Natural killer cell (primary cell): Measurements from ENCODE around the gene MYOD1. TPM values are rescaled to one million over a fixed set of nuclear protein-coding genes. Genes with fewer than 3 reads are reported as not detected.

Source experiments
- ATAC-seq, 3 donors: fragments of 150-1000 bp in 2 of 3; fragments of 200-7000 bp in 1 of 3; cut with Tn5 transposase; 1 replicate in 1 of 3; 2 replicates in 2 of 3; pipeline ENCODE4 v1.10.0; 2021; ENCODE audit warnings: mild to moderate bottlenecking in 2 of 3, moderate library complexity in 2 of 3
- DNase-seq, 2 donors: peaks; one replicate each; pipeline versions ENCODE4 v3.0.0 to v3.0.0-alpha.2; 2013 to 2021; ENCODE audit warnings: mixed read lengths in 1 of 2
- H3K27ac ChIP-seq: one replicate; pipeline ENCODE4 v1.5.1; 2013; ENCODE audit warnings: mild to moderate bottlenecking, low read length
- H3K27me3 ChIP-seq: one replicate; pipeline ENCODE4 v1.6.1; 2013; ENCODE audit warnings: low read length; ENCODE audit not compliant: control insufficient read depth, insufficient read depth
- H3K36me3 ChIP-seq: one replicate; pipeline ENCODE4 v1.6.1; 2013; ENCODE audit warnings: low read length; ENCODE audit not compliant: control insufficient read depth, insufficient read depth
- H3K4me1 ChIP-seq: one replicate; pipeline ENCODE4 v1.6.1; 2013; ENCODE audit warnings: low read length; ENCODE audit not compliant: control insufficient read depth, insufficient read depth
- H3K4me3 ChIP-seq: one replicate; pipeline ENCODE4 v1.5.1; 2013; ENCODE audit warnings: low read length
- H3K9me3 ChIP-seq: one replicate; pipeline ENCODE4 v1.6.1; 2013; ENCODE audit warnings: low read length; ENCODE audit not compliant: control insufficient read depth, insufficient read depth
- H3K27ac Mint-ChIP-seq, 2 donors: one replicate each; pipeline ENCODE4 v1.8.0; 2022; ENCODE audit warnings: mild to moderate bottlenecking in 2 of 2, mixed read lengths in 2 of 2, moderate library complexity in 1 of 2
- H3K27me3 Mint-ChIP-seq, 2 donors: one replicate each; pipeline ENCODE4 v1.8.0; 2022; ENCODE audit warnings: low read depth in 2 of 2, mixed read lengths in 2 of 2
- H3K36me3 Mint-ChIP-seq: one replicate; pipeline ENCODE4 v1.8.0; 2022; ENCODE audit warnings: mixed read lengths
- H3K4me1 Mint-ChIP-seq, 2 donors: one replicate each; pipeline ENCODE4 v1.8.0; 2022; ENCODE audit warnings: mixed read lengths in 2 of 2
- H3K4me3 Mint-ChIP-seq: one replicate; pipeline ENCODE4 v1.8.0; 2022; ENCODE audit warnings: mild to moderate bottlenecking, moderate library complexity, mixed read lengths
- H3K9me3 Mint-ChIP-seq, 2 donors: one replicate each; pipeline ENCODE4 v1.8.0; 2022; ENCODE audit warnings: mixed read lengths in 2 of 2
- CTCF ChIP-seq: fragments of 200-600 bp; IDR thresholded peaks from one replicate; pipeline ENCODE4 v1.8.0; 2022; ENCODE audit warnings: antibody characterized with exemption
- WGBS: methylation state at CpG from one replicate; pipeline ENCODE4 v1.1.7; 2013; ENCODE audit warnings: missing lambda C conversion rate; ENCODE audit not compliant: insufficient coverage; 5-methylcytosine and 5-hydroxymethylcytosine counted together
- intact Hi-C: fragments of 100-400 bp; cut with micrococcal nuclease; formaldehyde crosslinking; loops from one replicate; pipeline ENCODE4 v1.14.2; 2022
- total RNA-seq, 4 donors: library from RNA; stranded (reverse); fragments of 120-200 nt in 1 of 4; gene quantifications; one replicate each; pipeline versions ENCODE4 v1.2.3 to v1.2.4, GENCODE V29; 2013 to 2022

The MYOD1 gene
- total RNA-seq, 3 donors from 2014 or later (not counting 1 experiment from before 2014, with no cell fraction given): not detected

GRCh38 chr11:17720796-17721171 lies 1.4 kb downstream of the MYOD1 start:
- Histone ChIP-seq H3K27ac (no peak overlapping the region), H3K4me1 (no peaks in the 10 kb centered on the region), H3K9me3 (no peaks in the 10 kb centered on the region), H3K27me3 (peaks cover 7% of the 10 kb centered on the region), H3K4me3 (no peak overlapping the region), H3K36me3 (no peaks in the 10 kb centered on the region)
- H3K4me3 Mint-ChIP-seq: no peak overlapping the region
- H3K9me3 Mint-ChIP-seq: no peaks in the 10 kb centered on the region
- H3K27me3 Mint-ChIP-seq: peaks cover 24 to 29% of the 10 kb centered on the region in 2 donors
- WGBS: 9% methylated on average over 24 of the region's 24 CpGs
- H3K36me3 Mint-ChIP-seq: no peaks in the 10 kb centered on the region
- TF ChIP-seq CTCF: no peak
- ATAC-seq: no peak
- DNase-seq: no peak
- no peak overlapping the region for H3K27ac Mint-ChIP-seq
- intact Hi-C loops: no loop called here
- H3K4me1 Mint-ChIP-seq: no peaks in the 10 kb centered on the region

DNA sequence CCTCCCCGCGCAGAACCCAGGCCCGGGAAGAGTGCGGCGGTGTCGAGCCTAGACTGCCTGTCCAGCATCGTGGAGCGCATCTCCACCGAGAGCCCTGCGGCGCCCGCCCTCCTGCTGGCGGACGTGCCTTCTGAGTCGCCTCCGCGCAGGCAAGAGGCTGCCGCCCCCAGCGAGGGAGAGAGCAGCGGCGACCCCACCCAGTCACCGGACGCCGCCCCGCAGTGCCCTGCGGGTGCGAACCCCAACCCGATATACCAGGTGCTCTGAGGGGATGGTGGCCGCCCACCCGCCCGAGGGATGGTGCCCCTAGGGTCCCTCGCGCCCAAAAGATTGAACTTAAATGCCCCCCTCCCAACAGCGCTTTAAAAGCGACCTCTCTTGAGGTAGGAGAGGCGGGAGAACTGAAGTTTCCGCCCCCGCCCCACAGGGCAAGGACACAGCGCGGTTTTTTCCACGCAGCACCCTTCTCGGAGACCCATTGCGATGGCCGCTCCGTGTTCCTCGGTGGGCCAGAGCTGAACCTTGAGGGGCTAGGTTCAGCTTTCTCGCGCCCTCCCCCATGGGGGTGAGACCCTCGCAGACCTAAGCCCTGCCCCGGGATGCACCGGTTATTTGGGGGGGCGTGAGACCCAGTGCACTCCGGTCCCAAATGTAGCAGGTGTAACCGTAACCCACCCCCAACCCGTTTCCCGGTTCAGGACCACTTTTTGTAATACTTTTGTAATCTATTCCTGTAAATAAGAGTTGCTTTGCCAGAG lies 2.0 kb downstream of the MYOD1 start:
- H3K27ac Mint-ChIP-seq: no peak overlapping the region
- H3K36me3 Mint-ChIP-seq: no peaks in the 10 kb centered on the region
- no peak for TF ChIP-seq CTCF
- Histone ChIP-seq H3K27me3 (peaks cover 7% of the 10 kb centered on the region), H3K4me3 (no peak overlapping the region), H3K4me1 (no peaks in the 10 kb centered on the region), H3K36me3 (no peaks in the 10 kb centered on the region), H3K27ac (no peak overlapping the region), H3K9me3 (no peaks in the 10 kb centered on the region)
- ATAC-seq (no peak), DNase-seq (no peak)
- 14% methylated on average over 55 of the region's 56 CpGs for WGBS
- H3K4me3 Mint-ChIP-seq: no peak overlapping the region
- no peaks in the 10 kb centered on the region for H3K4me1 Mint-ChIP-seq
- H3K27me3 Mint-ChIP-seq: peaks cover 24 to 31% of the 10 kb centered on the region in 2 donors
- no peaks in the 10 kb centered on the region for H3K9me3 Mint-ChIP-seq
- intact Hi-C loops: no loop called here

DNA sequence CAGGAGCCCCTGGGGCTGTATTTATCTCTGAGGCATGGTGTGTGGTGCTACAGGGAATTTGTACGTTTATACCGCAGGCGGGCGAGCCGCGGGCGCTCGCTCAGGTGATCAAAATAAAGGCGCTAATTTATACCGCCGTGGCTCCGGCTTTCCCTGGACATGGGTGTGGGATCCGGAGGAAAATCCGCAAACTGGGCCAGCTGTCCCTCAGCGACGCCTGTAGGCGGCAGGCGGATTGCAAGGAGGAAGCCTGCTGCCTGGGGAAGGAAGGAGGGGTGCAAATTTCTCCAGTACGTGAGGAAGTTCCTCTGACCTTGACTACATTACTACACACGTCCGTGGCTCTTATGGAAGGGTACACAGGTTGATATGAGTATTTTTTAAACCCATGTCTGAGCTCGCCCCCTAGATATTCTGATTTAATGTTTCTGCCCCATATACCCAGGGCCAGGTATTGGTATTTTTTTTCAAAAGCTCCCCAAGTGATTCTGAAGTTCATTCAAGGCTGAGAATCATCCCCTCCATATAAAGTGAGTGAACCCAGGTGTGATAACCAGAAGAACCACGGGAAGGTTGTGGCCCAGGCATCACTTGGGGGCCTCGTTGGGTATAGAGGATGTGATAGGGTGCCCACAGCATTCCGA lies 2.8 kb downstream of the MYOD1 start:
- WGBS: 16% methylated on average over 21 of the region's 25 CpGs
- TF ChIP-seq CTCF: no peak
- H3K4me3 ChIP-seq: no peak overlapping the region
- Mint-ChIP-seq H3K27ac (no peak overlapping the region), H3K9me3 (no peaks in the 10 kb centered on the region), H3K27me3 (peaks cover 24 to 32% of the 10 kb centered on the region in 2 donors), H3K4me3 (no peak overlapping the region), H3K4me1 (no peaks in the 10 kb centered on the region), H3K36me3 (no peaks in the 10 kb centered on the region)
- ATAC-seq (no peak), DNase-seq (no peak)
- no peaks in the 10 kb centered on the region for H3K36me3 ChIP-seq
- no peaks in the 10 kb centered on the region for H3K9me3 ChIP-seq
- H3K27me3 ChIP-seq: peaks cover 7% of the 10 kb centered on the region
- intact Hi-C loops: no loop called here
- no peaks in the 10 kb centered on the region for H3K4me1 ChIP-seq
- no peak overlapping the region for H3K27ac ChIP-seq
